Stomach (tissue), 4 donors: ENCODE results near the gene CPT2.

ENCODE experiments used
- CTCF ChIP-seq, 7 experiments: fragments of 450-650 bp in 4 of 7; fragments of 200-600 bp in 3 of 7; sonication (generic) in 3 of 7; IDR thresholded peaks; one replicate each; pipeline ENCODE4 v1.5.1; 2016 to 2019; ENCODE audit warnings: antibody characterized with exemption in 7 of 7, control low read depth in 2 of 7, mild to moderate bottlenecking in 1 of 7
- EP300 ChIP-seq: sonication (generic); formaldehyde crosslinking; IDR thresholded peaks from one replicate; pipeline ENCODE4 v1.6.1; 2017; ENCODE audit warnings: antibody characterized with exemption
- POLR2A ChIP-seq, 4 donors: fragments of 450-650 bp; IDR thresholded peaks; one replicate each; pipeline ENCODE4 v1.6.1; 2016; ENCODE audit warnings: antibody characterized with exemption in 4 of 4, control low read depth in 2 of 4, mild to moderate bottlenecking in 1 of 4, moderate library complexity in 1 of 4
- POLR2AphosphoS5 ChIP-seq, 3 donors: sonication (generic); formaldehyde crosslinking; IDR thresholded peaks; one replicate each; pipeline ENCODE4 v1.6.1; 2016; ENCODE audit warnings: antibody characterized with exemption in 3 of 3

GRCh38 chr1:53203466-53203865 is 6.8 kb downstream of the CPT2 start:
- TF ChIP-seq POLR2A (IDR thresholded peaks at IDR 0.05) (no peak), CTCF (IDR thresholded peaks at IDR 0.05) (no peak), POLR2AphosphoS5 (IDR thresholded peaks at IDR 0.05) (no peak), EP300 (no peak)
